ENCODE results near the gene DMAC1. TPM values are rescaled to one million over a fixed set of nuclear protein-coding genes. Genes with fewer than 3 reads are reported as not detected.

Gene DMAC1
- total RNA-seq, 4 donors from 2014 or later = 12.8 to 18.8 (median 15.3) TPM

DNA sequence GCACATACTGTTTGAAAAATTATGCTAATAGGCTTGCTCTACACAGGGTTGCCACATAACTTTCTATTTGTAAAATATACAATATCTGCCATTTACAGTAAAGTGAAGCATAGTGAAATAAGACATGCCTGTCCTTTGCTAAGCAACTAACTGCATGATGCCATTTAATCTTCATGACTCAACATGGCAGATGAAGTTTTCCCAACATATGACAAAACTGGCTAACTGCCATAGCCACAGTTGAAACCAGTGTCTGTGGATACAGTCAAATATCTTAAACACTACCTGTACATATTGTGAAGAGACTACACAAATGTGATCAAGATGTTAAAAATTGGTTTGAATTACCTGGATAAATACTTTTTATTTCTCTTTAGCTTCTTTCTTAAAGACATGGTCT, 3.1 kb upstream of the DMAC1 start:
- ATAC-seq = no peak
- Histone ChIP-seq H3K4me3 (no peak overlapping the region), H3K27ac (no peak overlapping the region), H3K36me3 (no peaks in the 10 kb centered on the region), H3K4me1 (peaks cover 0 to 14% (median 4%) of the 10 kb centered on the region in 3 donors), H3K9me3 (no peaks in the 10 kb centered on the region), H3K27me3 (no peaks in the 10 kb centered on the region)
- TF ChIP-seq POLR2AphosphoS5 (IDR thresholded peaks at IDR 0.05) (no peak), EP300 (IDR thresholded peaks at IDR 0.05) (no peak), POLR2A (IDR thresholded peaks at IDR 0.05) (no peak)
- TF ChIP-seq, protein P1, sequence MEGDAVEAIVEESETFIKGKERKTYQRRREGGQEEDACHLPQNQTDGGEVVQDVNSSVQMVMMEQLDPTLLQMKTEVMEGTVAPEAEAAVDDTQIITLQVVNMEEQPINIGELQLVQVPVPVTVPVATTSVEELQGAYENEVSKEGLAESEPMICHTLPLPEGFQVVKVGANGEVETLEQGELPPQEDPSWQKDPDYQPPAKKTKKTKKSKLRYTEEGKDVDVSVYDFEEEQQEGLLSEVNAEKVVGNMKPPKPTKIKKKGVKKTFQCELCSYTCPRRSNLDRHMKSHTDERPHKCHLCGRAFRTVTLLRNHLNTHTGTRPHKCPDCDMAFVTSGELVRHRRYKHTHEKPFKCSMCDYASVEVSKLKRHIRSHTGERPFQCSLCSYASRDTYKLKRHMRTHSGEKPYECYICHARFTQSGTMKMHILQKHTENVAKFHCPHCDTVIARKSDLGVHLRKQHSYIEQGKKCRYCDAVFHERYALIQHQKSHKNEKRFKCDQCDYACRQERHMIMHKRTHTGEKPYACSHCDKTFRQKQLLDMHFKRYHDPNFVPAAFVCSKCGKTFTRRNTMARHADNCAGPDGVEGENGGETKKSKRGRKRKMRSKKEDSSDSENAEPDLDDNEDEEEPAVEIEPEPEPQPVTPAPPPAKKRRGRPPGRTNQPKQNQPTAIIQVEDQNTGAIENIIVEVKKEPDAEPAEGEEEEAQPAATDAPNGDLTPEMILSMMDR (IDR thresholded peaks at IDR 0.05) = no peak

- WGBS, 2 donors (ENCODE audit: low coverage in 1 of 2) = 72 to 93% methylated on average over 2 to 3 of the region's 8 CpGs
- no peaks in the 10 kb centered on the region for H3K9me3 ChIP-seq
- no peak for ATAC-seq
- H3K27me3 ChIP-seq = no peaks in the 10 kb centered on the region
- H3K4me3 ChIP-seq = peak overlapping the region; percentile 70 to 89
- H3K4me1 ChIP-seq = peaks cover 0 to 15% (median 4%) of the 10 kb centered on the region in 3 donors
- peak overlapping the region in 3 of 4 donors; percentile 82 to 93 (median 87) for H3K27ac ChIP-seq
- TF ChIP-seq EP300 (IDR thresholded peaks at IDR 0.05) (no peak), POLR2A (IDR thresholded peaks at IDR 0.05) (no peak), POLR2AphosphoS5 (IDR thresholded peaks at IDR 0.05) (no peak)
- TF ChIP-seq, protein P1 (IDR thresholded peaks at IDR 0.05) = no peak
- peaks cover 0 to 24% of the 10 kb centered on the region in 2 donors for H3K36me3 ChIP-seq
These were observed 337 bp upstream of the DMAC1 start for GRCh38 chr9:7799944-7800285.

DNA sequence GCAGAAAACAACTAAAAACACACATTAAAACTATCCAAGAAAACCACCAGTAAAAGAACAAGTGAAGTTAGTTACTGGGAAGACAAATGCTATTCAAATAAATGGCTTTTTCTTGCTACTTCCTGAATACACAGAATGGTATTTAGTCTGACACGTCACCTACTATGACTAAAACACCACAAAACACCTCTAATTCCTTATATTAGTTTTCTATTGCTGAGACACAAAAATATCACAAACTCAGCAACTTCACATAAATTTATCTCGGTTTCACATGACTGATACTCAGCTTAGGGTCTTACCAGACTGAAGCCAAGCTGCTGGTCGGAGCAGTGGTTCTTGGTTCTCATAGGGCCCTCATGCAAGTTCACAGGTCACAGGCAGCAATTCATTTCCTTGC, 5.4 kb downstream of the DMAC1 start:
- WGBS, 2 donors (ENCODE audit: low coverage in 1 of 2) = 70 to 77% methylated on average over 3 of the region's 3 CpGs
- H3K9me3 ChIP-seq = no peaks in the 10 kb centered on the region
- no peaks in the 10 kb centered on the region for H3K27me3 ChIP-seq
- peaks cover 0 to 15% (median 4%) of the 10 kb centered on the region in 3 donors for H3K4me1 ChIP-seq
- ATAC-seq = no peak
- no peak overlapping the region for H3K4me3 ChIP-seq
- TF ChIP-seq POLR2A (IDR thresholded peaks at IDR 0.05) (no peak), POLR2AphosphoS5 (IDR thresholded peaks at IDR 0.05) (no peak), EP300 (IDR thresholded peaks at IDR 0.05) (no peak)
- TF ChIP-seq, protein P1 (IDR thresholded peaks at IDR 0.05) = no peak
- H3K27ac ChIP-seq = no peak overlapping the region
- peaks cover 0 to 58% of the 10 kb centered on the region in 2 donors for H3K36me3 ChIP-seq

- H3K36me3 ChIP-seq = peaks cover 0 to 49% of the 10 kb centered on the region in 2 donors
- no peaks in the 10 kb centered on the region for H3K9me3 ChIP-seq
- no peaks in the 10 kb centered on the region for H3K27me3 ChIP-seq
- H3K4me3 ChIP-seq = no peak overlapping the region
- TF ChIP-seq POLR2AphosphoS5 (IDR thresholded peaks at IDR 0.05) (no peak), POLR2A (IDR thresholded peaks at IDR 0.05) (no peak), EP300 (IDR thresholded peaks at IDR 0.05) (no peak)
- TF ChIP-seq, protein P1 (IDR thresholded peaks at IDR 0.05) = no peak
- WGBS, 2 donors (ENCODE audit: low coverage in 1 of 2) = 38 to 49% methylated on average over 3 to 4 of the region's 4 CpGs
- H3K27ac ChIP-seq = no peak overlapping the region
- ATAC-seq = no peak
- no peaks in the 10 kb centered on the region for H3K4me1 ChIP-seq
These were observed 8.2 kb downstream of the DMAC1 start for GRCh38 chr9:7791394-7791793.

DNA sequence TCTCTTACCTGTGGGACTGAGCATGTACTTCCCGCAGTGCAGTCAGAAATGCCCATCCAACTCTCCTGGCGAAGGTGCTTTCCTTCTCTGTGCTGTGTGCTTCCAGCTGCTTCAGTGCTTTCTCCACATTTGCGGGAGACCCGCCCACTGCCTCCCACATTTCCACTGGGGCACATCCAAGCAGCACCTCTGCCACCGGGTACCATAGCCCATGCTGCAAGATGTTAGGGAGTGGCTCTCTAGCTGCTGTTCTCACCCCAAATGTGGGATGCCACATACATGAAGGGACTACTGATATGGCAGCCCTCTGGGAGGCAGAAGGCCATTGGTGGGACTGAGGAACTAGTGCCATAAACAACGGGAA, 8.8 kb downstream of the DMAC1 start:
- Histone ChIP-seq H3K4me1 (no peaks in the 10 kb centered on the region), H3K27me3 (no peaks in the 10 kb centered on the region), H3K36me3 (peaks cover 0 to 43% of the 10 kb centered on the region in 2 donors), H3K4me3 (no peak overlapping the region), H3K27ac (no peak overlapping the region), H3K9me3 (no peaks in the 10 kb centered on the region)
- no peak for ATAC-seq
- TF ChIP-seq EP300 (IDR thresholded peaks at IDR 0.05) = no peak
- TF ChIP-seq, protein P1 (IDR thresholded peaks at IDR 0.05) = no peak
- no peak for TF ChIP-seq POLR2AphosphoS5 (IDR thresholded peaks at IDR 0.05)
- TF ChIP-seq POLR2A (IDR thresholded peaks at IDR 0.05) = no peak
- WGBS, 2 donors (ENCODE audit: low coverage in 1 of 2) = 100% methylated on average over 3 of the region's 6 CpGs; no CpG with 5 or more reads in 1 of the 2 donors

Measured in gastroesophageal sphincter (tissue), 4 donors.